ENCODE measurements around the gene ARID3A. TPM values are rescaled to one million over a fixed set of nuclear protein-coding genes. Genes with fewer than 3 reads are reported as not detected.

The ARID3A gene
- total and polyA plus RNA-seq, 2 experiments from 2014 or later: 2.8 to 8.5 TPM

DNA sequence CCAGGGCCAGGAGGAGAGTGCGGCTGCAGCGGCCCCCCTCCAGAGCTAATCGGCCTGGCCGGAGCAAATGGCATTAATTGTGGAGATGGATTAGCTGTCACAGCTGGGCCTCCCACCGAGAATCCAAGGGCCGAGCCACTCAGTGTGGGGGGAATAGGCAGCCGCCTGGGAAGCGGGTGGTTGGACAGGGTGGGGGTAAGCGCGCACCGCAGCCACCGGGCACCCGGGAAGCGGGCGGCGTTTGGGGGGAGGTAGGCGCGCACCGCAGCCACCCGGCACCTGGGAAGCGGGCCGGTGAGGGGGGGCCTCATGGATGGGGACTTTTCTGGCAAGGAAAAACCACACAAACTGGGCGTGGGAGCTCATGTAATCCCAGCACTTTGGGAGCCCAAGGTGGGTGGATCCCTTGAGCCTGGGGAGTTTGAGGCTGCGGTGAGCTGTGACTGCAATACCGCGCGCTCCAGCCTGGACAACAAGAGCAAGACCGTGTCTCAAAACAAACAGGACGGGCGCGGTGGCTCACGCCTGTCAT, 22.5 kb upstream of the ARID3A start:
- H3K36me3 ChIP-seq (ENCODE audit: low read depth): no peaks in the 10 kb centered on the region
- no peaks in the 10 kb centered on the region for H3K4me1 ChIP-seq (ENCODE audit: insufficient read depth)
- H3K79me2 ChIP-seq (ENCODE audit: insufficient read depth): peaks cover 61% of the 10 kb centered on the region
- DNase-seq: no peak
- no peak overlapping the region for H2AFZ ChIP-seq
- no peak overlapping the region for H3K27ac ChIP-seq
- no peaks in the 10 kb centered on the region for H3K9me2 ChIP-seq (ENCODE audit: insufficient read depth)
- H4K20me1 ChIP-seq (ENCODE audit: insufficient read depth): no peaks in the 10 kb centered on the region
- in situ Hi-C loops (cut with MboI): no loop called here
- no peak overlapping the region for H3K9ac ChIP-seq
- WGBS, 2 experiments (ENCODE audit: low coverage in 1 of 2, low lambda C conversion rate in 2 of 2, missing lambda C conversion rate in 2 of 2): 83 to 86% methylated on average over 24 to 32 of the region's 32 CpGs
- TF ChIP-seq EZH2 (IDR thresholded peaks at IDR 0.05; ENCODE audit: insufficient read depth, poor library complexity, severe bottlenecking) (no peak), EZH2phosphoT487 (IDR thresholded peaks at IDR 0.05; ENCODE audit: insufficient read depth, low read depth) (no peak)
- no peaks in the 10 kb centered on the region for H3K27me3 ChIP-seq (replicated peaks; ENCODE audit: insufficient read depth)
- no peaks in the 10 kb centered on the region for H3K9me3 ChIP-seq (ENCODE audit: low read depth)
- no peak overlapping the region for H3K4me2 ChIP-seq (ENCODE audit: unreplicated experiment)
- H3F3A ChIP-seq (ENCODE audit: insufficient read depth): no peaks in the 10 kb centered on the region
- no peak overlapping the region for H3K4me3 ChIP-seq

DNA sequence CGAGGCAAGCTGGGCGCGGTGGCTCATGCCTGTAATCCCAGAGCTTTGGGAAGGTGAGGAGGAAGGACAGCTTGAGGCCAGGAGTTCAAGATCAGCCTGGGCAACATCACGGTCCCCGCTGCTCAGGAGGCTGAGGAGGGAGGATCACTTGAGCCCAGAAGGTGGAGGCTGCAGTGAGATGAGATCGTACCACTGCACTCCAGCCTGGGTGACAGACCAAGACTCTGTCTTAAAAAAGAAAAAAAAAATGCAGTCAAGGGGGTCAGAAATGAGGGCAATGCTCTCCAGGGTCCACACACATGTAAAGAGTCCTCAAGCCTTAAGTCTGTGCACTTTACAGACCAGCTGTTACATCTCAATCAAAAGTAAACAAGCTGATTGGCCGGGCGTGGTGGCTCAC, 21.3 kb upstream of the ARID3A start:
- no peaks in the 10 kb centered on the region for H3K27me3 ChIP-seq (replicated peaks; ENCODE audit: insufficient read depth)
- 92 to 96% methylated on average over 8 of the region's 8 CpGs for WGBS, 2 experiments (ENCODE audit: low coverage in 1 of 2, low lambda C conversion rate in 2 of 2, missing lambda C conversion rate in 2 of 2)
- no peaks in the 10 kb centered on the region for H3K4me1 ChIP-seq (ENCODE audit: insufficient read depth)
- TF ChIP-seq EZH2 (IDR thresholded peaks at IDR 0.05; ENCODE audit: insufficient read depth, poor library complexity, severe bottlenecking): no peak
- no peak for TF ChIP-seq EZH2phosphoT487 (IDR thresholded peaks at IDR 0.05; ENCODE audit: insufficient read depth, low read depth)
- H3K27ac ChIP-seq: no peak overlapping the region
- H4K20me1 ChIP-seq (ENCODE audit: insufficient read depth): no peaks in the 10 kb centered on the region
- no peak overlapping the region for H3K4me3 ChIP-seq
- in situ Hi-C loops (cut with MboI): no loop called here
- H2AFZ ChIP-seq: no peak overlapping the region
- no peaks in the 10 kb centered on the region for H3K9me2 ChIP-seq (ENCODE audit: insufficient read depth)
- peaks cover 73% of the 10 kb centered on the region for H3K79me2 ChIP-seq (ENCODE audit: insufficient read depth)
- H3F3A ChIP-seq (ENCODE audit: insufficient read depth): no peaks in the 10 kb centered on the region
- H3K36me3 ChIP-seq (ENCODE audit: low read depth): no peaks in the 10 kb centered on the region
- no peaks in the 10 kb centered on the region for H3K9me3 ChIP-seq (ENCODE audit: low read depth)
- no peak overlapping the region for H3K4me2 ChIP-seq (ENCODE audit: unreplicated experiment)
- no peak overlapping the region for H3K9ac ChIP-seq
- no peak for DNase-seq

DNA sequence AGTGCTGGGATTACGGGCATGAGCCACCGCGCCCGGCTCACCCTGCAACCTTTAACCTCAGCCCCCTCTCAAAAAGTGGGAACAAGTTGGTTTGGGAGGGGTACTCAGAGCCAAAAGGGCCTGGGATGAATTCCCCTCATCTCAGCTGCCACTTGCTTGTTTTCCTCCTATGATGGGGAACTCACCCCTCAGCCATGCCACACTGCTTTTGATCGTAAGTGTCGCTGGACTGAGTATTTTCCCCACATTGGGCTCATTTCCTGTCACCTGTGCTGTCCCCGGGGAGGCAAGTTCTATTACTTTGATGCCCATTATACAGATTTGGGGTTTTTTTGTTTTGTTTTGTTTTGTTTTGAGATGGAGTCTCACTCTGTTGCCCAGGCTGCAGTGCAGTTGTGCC, 19.4 kb upstream of the ARID3A start:
- no peak for DNase-seq
- Histone ChIP-seq H4K20me1 (ENCODE audit: insufficient read depth) (no peaks in the 10 kb centered on the region), H3K36me3 (ENCODE audit: low read depth) (no peaks in the 10 kb centered on the region)

DNA sequence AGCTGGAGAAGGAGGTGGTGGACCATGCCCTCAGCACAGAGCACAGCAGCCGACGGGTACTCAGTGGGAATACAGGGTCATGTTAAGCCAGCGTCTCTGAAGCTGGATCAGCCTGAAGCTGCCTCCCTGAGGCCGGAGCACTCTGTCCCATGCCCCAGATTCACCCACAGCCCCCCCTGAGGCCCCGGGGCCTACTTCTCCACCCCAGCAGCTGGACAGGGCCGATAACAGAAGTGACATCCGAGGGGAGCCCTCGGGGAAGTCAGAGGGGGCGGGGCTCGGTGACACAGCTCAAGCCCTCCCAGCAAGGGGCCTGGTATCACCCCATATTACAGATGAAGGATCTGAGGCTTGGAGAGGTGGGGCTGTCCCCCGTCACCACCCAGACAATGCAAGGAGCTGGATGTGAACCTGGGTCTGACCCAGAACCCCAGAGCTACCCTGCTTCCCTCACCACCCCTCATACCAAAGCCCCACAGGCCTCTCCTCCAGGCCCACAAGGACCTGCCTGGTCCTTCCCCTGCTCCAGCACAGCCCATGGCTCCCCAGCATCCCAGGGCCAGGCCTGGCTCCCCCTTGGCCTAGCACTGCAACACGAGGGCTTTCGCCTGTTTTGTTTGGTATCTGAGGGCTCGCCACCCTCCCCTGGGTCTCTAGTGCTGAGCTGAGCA, 18.5 kb upstream of the ARID3A start:
- H3K36me3 ChIP-seq (ENCODE audit: low read depth): no peaks in the 10 kb centered on the region
- H3K4me1 ChIP-seq (ENCODE audit: insufficient read depth): no peaks in the 10 kb centered on the region
- no peak overlapping the region for H3K4me3 ChIP-seq
- no peaks in the 10 kb centered on the region for H3K9me3 ChIP-seq (ENCODE audit: low read depth)
- no peaks in the 10 kb centered on the region for H3F3A ChIP-seq (ENCODE audit: insufficient read depth)
- peaks cover 93% of the 10 kb centered on the region for H3K79me2 ChIP-seq (ENCODE audit: insufficient read depth)
- H3K4me2 ChIP-seq (ENCODE audit: unreplicated experiment): no peak overlapping the region
- no peak for TF ChIP-seq EZH2 (IDR thresholded peaks at IDR 0.05; ENCODE audit: insufficient read depth, poor library complexity, severe bottlenecking)
- no peak for TF ChIP-seq EZH2phosphoT487 (IDR thresholded peaks at IDR 0.05; ENCODE audit: insufficient read depth, low read depth)
- H3K9me2 ChIP-seq (ENCODE audit: insufficient read depth): no peaks in the 10 kb centered on the region
- H3K27me3 ChIP-seq (replicated peaks; ENCODE audit: insufficient read depth): no peaks in the 10 kb centered on the region
- no peak overlapping the region for H2AFZ ChIP-seq
- H3K9ac ChIP-seq: no peak overlapping the region
- in situ Hi-C loops (cut with MboI): no loop called here
- no peak overlapping the region for H3K27ac ChIP-seq
- no peak for DNase-seq
- H4K20me1 ChIP-seq (ENCODE audit: insufficient read depth): no peaks in the 10 kb centered on the region
- WGBS, 2 experiments (ENCODE audit: low coverage in 1 of 2, low lambda C conversion rate in 2 of 2, missing lambda C conversion rate in 2 of 2): 79 to 80% methylated on average over 12 to 14 of the region's 14 CpGs

More for the DNA sequence above, 19.4 kb upstream of the ARID3A start:
- Histone ChIP-seq H2AFZ (no peak overlapping the region), H3K79me2 (ENCODE audit: insufficient read depth) (peaks cover 92% of the 10 kb centered on the region), H3K9me3 (ENCODE audit: low read depth) (no peaks in the 10 kb centered on the region), H3K4me3 (no peak overlapping the region), H3K9me2 (ENCODE audit: insufficient read depth) (no peaks in the 10 kb centered on the region), H3K27me3 (replicated peaks; ENCODE audit: insufficient read depth) (no peaks in the 10 kb centered on the region), H3K27ac (no peak overlapping the region), H3K4me1 (ENCODE audit: insufficient read depth) (no peaks in the 10 kb centered on the region), H3K4me2 (ENCODE audit: unreplicated experiment) (no peak overlapping the region), H3K9ac (no peak overlapping the region), H3F3A (ENCODE audit: insufficient read depth) (no peaks in the 10 kb centered on the region)
- in situ Hi-C loops (cut with MboI): no loop called here
- TF ChIP-seq EZH2phosphoT487 (IDR thresholded peaks at IDR 0.05; ENCODE audit: insufficient read depth, low read depth) (no peak), EZH2 (IDR thresholded peaks at IDR 0.05; ENCODE audit: insufficient read depth, poor library complexity, severe bottlenecking) (no peak)
- 98 to 99% methylated on average over 7 of the region's 7 CpGs for WGBS, 2 experiments (ENCODE audit: low coverage in 1 of 2, low lambda C conversion rate in 2 of 2, missing lambda C conversion rate in 2 of 2)
